GM18520 (cell line): Measurements from ENCODE around the gene SAP25.
"Not testable (repeated sequence)": the region's sequence is repeated elsewhere in the genome, so short reads cannot be mapped to it uniquely, and the experiment has no call there.

ENCODE experiments used
- ATAC-seq: cut with Tn5 transposase; IDR thresholded peaks from one replicate; pipeline ENCODE4 v1.9.1; 2021; ENCODE audit not compliant: unreplicated experiment

Gene SAP25

GRCh38 chr7:100538654-100539435 lies 34.9 kb downstream of the SAP25 start, which contains the start of gene AGFG2:
TSS of gene AGFG2 (plus strand) at chr7:100539203. CDS start at chr7:100539347, 144 bp downstream.
- ATAC-seq: peak; percentile 90

GRCh38 chr7:100538348-100538653 lies 35.4 kb downstream of the SAP25 start:
- ATAC-seq: no peak

GRCh38 chr7:100536695-100537094 lies 37.0 kb downstream of the SAP25 start:
- not testable (repeated sequence) for ATAC-seq

- ATAC-seq: not testable (repeated sequence)
Observed at GRCh38 chr7:100535982-100536381, 37.7 kb downstream of the SAP25 start.

DNA sequence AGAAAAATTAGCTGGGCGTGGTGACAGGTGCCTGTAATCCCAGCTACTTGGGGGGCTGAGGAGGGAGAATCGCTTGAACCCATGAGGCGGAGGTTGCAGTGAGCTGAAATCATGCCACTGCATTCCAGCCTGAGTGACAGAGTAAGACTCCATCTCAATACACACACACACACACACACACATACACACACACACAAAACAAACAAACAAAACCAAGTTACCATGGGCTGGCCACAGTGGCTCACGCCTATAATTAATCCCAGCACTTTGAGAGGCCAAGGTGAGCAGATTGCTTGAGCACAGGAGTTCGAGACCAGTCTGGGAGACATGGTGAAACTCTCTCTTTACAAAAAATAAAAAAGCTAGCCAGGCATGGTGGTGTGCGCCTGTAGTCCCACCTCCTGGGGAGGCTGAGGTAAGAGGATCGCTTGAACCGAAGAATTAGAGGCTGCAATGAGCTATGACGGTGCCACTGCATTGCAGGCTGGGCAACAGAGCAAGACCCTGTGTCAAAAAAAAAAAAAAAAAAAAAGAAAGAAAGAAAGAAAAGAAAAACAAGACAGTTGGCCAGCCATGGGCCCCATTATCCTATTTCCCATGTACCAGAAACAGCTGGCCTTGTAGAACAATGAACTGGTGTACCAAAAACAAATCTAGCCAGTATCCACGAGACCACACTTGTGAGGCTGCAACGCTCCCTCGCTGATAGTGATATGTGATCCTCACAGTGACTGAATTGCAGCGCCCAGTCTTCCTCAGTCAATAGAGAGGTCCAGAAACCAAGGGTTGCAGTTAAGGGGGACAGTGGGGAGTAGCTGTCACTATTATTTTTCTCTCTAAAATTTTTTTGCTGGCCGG lies 41.3 kb downstream of the SAP25 start:
- ATAC-seq: no peak

- not testable (repeated sequence) for ATAC-seq
Observed at GRCh38 chr7:100528108-100528866, 45.4 kb downstream of the SAP25 start.

DNA sequence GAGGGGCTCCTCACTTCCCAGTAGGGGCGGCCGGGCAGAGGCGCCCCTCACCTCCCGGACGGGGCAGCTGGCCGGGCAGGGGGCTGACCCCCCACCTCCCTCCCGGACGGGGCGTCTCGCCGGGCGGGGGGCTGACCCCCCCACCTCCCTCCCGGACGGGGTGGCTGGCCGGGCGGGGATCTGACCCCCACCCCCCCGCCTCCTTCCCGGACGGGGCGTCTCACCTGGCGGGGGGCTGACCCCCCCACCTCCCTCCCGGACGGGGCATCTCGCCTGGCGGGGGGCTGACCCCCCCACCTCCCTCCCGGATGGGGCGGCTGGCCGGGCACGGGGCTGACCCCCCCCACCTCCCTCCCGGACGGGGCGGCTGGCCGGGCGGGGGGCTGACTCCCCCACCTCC lies 50.5 kb downstream of the SAP25 start:
- not testable (repeated sequence) for ATAC-seq
